Jurkat, Clone E6-1 (cell line): ENCODE data around the gene PRM1.
"Not testable (repeated sequence)": the region's sequence is repeated elsewhere in the genome, so short reads cannot be mapped to it uniquely, and the experiment has no call there.

Experiments used
- DNase-seq: peaks from one replicate; pipeline ENCODE4 v3.0.0-alpha.2; 2011; ENCODE audit warnings: low read depth, low spot score
- H3K4me3 ChIP-seq: 2 replicates; pipeline ENCODE4 v1.5.1; 2011; ENCODE audit warnings: mild to moderate bottlenecking, low read length, control low read depth, moderate library complexity

PRM1 gene

GRCh38 chr16:11300560-11300892 lies 19.4 kb upstream of the PRM1 start:
- no peak overlapping the region for H3K4me3 ChIP-seq
- DNase-seq = no peak

- DNase-seq = no peak
- H3K4me3 ChIP-seq = no peak overlapping the region
Measured at GRCh38 chr16:11299865-11300559, 18.9 kb upstream of the PRM1 start.

GRCh38 chr16:11298950-11299547 lies 17.9 kb upstream of the PRM1 start:
- peak; percentile 88 for DNase-seq
- H3K4me3 ChIP-seq = not testable (repeated sequence)

GRCh38 chr16:11298143-11298900 lies 17.2 kb upstream of the PRM1 start:
- DNase-seq = no peak
- no peak overlapping the region; the same call in 1 of the 2 replicates for H3K4me3 ChIP-seq

- DNase-seq = peak; percentile 93
- H3K4me3 ChIP-seq = peak overlapping the region; percentile 29
Measured at GRCh38 chr16:11297492-11298142, 16.5 kb upstream of the PRM1 start.

- H3K4me3 ChIP-seq = peak overlapping the region; percentile 29
- DNase-seq = no peak
Measured at GRCh38 chr16:11296706-11297491, 15.8 kb upstream of the PRM1 start.

GRCh38 chr16:11296351-11296705 lies 15.2 kb upstream of the PRM1 start:
- DNase-seq = no peak
- H3K4me3 ChIP-seq = no peak overlapping the region

GRCh38 chr16:11295672-11296071 lies 14.5 kb upstream of the PRM1 start:
- H3K4me3 ChIP-seq = no peak overlapping the region

GRCh38 chr16:11292076-11292748 lies 11.1 kb upstream of the PRM1 start:
- no peak for DNase-seq
- no peak overlapping the region for H3K4me3 ChIP-seq

More at GRCh38 chr16:11295672-11296071, 14.5 kb upstream of the PRM1 start:
- DNase-seq = no peak

GRCh38 chr16:11291091-11291703 lies 10.1 kb upstream of the PRM1 start:
- H3K4me3 ChIP-seq = no peak overlapping the region
- DNase-seq = no peak

- H3K4me3 ChIP-seq = no peak overlapping the region
Measured at GRCh38 chr16:11290102-11290893, 9.2 kb upstream of the PRM1 start.

GRCh38 chr16:11289696-11290095 lies 8.6 kb upstream of the PRM1 start:
- not testable (repeated sequence) for H3K4me3 ChIP-seq, DNase-seq

More at GRCh38 chr16:11290102-11290893, 9.2 kb upstream of the PRM1 start:
- DNase-seq = no peak

GRCh38 chr16:11289202-11289601 lies 8.1 kb upstream of the PRM1 start:
- H3K4me3 ChIP-seq = no peak overlapping the region
- DNase-seq = no peak

- no peak overlapping the region for H3K4me3 ChIP-seq
- DNase-seq = no peak
Measured at GRCh38 chr16:11285842-11286241, 4.7 kb upstream of the PRM1 start.

GRCh38 chr16:11283820-11284248 lies 2.7 kb upstream of the PRM1 start:
- DNase-seq = no peak
- no peak overlapping the region for H3K4me3 ChIP-seq

GRCh38 chr16:11278681-11279628 lies 2.2 kb downstream of the PRM1 start:
- DNase-seq = no peak
- H3K4me3 ChIP-seq = no peak overlapping the region
